ENCODE data around the gene SLC23A2.
A peak's percentile ranks its signal among the peaks of the same experiment; 100 is the strongest.
"Not testable (repeated sequence)": the region's sequence is repeated elsewhere in the genome, so short reads cannot be mapped to it uniquely, and the experiment has no call there.

SLC23A2 gene

DNA sequence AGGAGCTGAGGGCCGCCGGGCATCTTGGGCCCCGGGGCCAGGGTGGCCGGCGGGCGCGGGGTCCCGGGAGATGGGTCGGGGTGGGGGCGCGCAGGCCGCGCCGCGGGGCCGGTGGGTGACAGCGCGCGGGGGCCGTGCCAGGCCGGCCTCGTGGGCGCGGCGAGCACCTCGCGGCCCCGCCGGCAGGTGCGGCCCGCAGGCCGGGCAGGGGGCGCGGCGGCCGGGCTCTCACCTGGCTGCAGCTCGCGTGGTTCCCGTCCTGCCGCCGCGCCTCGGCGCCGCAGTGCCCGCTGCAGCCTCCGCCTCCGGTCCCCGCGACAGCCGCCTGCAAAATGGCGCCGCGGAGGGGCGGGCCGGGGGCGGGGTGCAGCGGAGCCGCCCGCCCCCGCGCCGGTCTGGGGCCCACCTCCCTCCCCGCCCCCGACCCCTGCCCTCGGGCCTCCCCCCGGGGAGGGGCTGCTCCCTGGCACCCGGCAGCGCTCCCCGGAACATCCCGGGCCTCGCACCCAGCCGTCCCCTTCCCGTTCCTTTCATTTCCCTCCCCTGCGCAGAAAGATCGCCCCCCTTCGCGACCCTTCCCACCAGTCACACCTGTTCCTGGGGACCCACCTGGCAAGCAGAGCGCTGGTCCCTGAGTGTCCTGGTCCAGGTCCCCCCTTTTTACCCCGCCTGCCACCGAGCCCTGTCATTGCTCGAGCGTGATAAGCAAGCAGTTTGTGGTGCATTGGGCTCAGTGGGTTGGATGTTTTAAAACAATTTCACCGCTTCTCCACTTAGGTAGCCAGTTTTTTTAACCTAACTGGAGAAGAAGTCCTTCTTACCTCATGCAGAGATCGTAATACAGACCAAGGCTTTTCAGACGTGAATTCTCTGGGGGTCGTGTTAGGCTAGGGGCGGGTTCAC, at the start of gene SLC23A2:
Gene SLC23A2 (minus strand): TSS at position 337 of the 903 bp plus-strand sequence. CDS start 68,948 bp downstream, outside the sequence.
- peak; percentile 58 for DNase-seq

DNA sequence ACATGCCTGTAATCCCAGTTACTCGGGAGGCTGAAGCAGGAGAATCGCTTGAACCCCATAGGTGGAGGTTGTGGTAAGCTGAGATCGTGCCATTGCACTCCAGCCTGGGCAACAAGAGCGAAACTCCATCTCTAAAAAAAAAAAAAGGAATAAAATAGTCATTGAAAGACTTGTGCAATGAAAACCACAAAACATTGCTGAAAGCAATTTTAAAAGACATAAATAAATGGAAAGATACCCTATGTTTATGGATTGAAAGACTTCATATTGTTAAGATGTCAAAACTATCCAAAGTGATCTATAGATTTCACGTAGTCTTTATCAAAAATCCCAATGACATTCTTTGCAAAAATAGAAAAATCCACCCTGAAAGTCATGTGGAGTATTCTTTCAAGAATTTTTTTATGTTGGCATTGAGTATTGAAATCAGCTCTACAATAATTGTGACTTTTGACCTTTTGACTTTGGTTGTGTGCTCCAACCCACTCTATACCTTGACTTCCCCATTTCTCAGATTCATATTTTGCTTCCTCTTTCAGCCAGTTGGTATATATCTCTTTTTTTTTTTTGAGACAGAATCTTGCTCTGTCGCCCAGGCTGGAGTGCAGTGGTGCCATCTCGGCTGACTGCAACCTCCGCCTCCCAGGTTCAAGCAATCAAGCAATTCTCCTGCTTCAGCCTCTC, 45.5 kb upstream of the SLC23A2 start:
- DNase-seq: no peak

DNA sequence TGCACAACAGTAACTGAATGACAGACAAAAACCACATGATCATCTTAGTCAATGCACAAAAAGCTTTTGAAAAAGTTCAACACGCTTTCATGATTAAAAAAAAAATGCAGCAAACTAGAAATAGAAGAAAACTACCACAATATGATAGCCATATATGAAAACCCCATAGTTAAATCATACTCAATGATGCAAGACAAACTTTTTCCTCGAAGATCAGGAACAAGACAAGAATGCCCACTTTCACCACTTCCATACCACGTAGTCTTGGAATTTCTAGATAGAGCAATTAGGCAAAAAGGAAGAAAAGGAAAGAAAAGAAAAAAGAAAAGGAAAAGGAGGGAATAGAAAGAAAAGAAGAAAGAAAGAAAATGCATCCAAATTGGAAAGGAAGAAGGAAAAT, 44.6 kb upstream of the SLC23A2 start:
- no peak for DNase-seq

DNA sequence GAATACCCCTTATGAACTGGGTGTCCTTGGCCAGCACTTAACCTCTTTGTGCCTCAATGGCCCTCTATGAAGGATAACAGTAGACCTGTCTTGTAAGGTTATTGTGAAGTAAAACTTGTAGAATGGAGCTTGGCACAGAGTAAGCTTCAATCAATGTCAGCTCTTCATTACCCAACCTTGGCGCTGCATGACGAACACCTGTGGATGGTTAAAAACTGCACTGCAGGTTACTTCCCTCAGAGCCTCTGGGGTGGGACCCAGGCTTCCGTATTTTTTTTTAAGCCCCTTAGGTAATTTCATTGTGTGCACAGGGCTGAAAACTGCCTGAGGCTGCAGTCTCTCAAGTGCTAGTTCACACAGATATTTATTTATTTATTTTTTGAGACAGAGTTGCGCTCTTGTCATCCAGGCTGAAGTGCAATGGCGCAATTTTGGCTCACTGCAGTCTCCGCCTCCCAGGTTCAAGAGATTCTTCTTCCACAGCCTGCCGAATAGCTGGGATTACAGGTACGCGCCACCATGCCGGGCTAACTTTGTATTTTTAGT, 42.8 kb upstream of the SLC23A2 start:
- no peak for DNase-seq

DNA sequence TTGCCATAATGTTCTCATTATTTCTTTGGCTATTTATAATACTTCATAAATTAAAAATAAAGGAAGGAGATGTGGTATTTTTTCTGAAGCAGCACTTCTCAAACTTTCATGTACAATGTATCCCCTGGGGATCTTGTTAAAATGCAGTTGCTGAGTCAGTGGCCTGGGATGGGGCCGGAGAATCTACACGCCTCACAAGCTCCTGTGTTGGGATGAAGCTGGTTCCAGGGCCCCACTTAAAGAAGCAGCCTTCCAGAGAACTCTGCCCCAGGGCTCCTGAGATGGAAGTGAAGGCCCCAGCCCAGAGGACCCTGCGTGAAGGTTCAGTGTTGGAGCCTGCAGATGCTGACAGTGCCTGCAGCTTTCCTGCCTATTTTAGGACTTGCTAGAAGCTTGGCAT, 40.1 kb upstream of the SLC23A2 start:
- DNase-seq: no peak

DNA sequence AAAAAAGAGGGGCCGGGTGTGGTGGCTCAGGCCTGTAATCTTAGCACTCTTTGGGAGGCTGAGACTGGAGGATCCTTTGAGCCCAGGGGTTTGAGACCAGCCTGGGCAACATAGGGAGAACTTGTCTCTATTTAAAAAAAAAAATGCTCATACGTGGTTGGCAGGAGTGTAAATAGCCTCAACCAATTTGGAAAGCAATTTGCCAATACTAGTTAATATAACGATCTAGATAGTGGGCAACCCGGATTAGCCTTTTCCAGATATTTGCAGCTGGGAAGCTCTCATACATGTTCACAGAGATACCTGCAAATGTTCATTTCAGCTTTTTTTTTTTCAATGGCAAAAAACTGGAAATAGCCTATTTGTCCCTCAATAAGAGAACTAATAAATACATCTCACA, 39.0 kb upstream of the SLC23A2 start:
- no peak for DNase-seq

DNA sequence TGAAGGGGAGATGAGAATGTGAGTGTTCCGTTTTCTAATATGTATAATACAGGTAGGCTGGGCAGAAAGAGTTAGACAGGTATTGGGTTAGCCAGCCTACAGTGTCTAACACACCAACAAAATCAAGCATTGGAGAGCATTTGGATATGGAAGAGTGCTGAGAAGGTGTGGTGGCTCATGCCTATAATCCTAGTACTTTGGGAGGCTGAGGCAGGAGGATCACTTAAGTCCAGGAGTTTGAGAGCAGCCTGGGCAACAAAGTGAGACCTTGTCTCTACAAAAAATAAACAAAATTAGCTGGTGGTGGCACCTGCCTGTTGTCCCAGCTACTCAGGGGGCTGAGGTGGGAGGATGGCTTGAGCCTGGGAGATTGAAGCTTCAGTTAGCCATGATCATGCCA, 38.6 kb upstream of the SLC23A2 start:
- DNase-seq: no peak

DNA sequence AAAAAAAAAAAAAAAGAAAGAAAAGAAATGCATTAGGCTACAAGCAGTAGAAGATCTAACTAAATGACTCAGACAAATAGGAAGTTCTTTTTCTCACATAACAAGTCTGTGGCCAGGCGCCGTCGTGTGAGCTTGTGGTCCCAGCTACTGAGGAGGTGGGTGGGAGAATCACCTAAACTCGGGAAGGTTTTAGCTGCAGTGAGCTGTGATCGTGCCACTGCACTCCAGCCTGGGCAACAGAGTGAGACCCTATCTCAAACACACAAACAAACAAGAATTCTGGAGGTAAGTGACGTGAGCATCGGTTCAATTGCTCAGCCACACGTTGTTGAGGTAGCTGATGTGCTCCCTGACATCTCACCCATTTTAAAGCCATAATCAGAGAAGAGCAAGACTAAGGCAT, 37.9 kb upstream of the SLC23A2 start:
- peak; percentile 37 for DNase-seq

DNA sequence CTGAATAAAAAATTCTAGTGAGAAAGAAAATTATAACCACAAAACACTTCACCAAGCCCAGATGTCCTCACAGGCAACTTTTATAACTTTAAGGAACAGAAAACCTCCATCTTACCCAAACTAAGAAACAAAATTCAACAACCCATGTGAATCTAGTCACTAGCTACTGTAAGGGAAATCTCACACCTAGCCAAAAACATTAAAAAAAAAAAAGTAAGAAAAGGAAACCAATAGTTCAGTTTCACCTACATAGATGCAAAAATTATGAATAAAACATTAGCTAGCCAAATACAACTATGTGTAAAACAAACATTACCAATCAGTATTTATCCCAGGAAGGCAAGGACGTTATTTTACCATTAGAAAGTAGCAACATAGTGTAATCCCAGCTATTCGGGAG, 35.5 kb upstream of the SLC23A2 start:
- DNase-seq: no peak

DNA sequence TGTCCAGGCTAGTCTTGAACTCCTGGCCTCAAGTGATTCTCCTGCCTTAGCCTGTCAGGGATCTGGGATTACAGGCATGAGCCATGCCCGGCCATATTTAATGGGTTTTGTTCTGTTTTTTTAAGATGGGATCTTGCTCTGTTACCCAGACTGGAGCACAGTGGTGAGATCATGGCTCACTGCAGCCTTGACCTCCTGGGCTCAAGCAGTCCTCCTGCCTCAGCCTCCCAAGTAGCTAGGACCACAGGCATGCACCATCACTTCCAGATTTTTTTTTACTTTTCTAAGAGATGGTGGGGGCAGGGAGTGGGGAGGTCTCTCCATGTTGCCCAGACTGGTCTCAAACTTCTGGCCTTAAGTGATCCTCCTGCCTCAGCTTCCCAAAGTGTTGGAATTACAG, 34.2 kb upstream of the SLC23A2 start:
- not testable (repeated sequence) for DNase-seq

DNA sequence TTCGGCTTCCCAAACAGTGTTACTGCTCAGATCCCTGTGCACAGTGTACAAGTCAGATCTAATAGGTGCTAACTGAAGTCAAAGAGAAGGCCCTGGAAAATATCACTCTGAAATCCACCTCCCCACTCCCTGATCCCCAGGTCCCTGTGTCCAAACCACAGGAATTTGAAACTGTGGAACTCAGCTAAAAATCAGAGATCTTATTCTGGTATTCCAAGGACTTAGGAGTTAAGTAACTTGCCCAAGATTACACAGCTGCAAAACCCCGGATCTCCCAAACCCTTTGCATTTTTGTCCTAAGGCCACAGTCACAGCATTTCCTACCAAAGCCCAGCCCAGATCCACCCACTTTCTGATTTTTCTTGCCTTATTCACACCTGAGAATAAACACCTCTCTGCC, 32.3 kb upstream of the SLC23A2 start:
- DNase-seq: no peak

DNA sequence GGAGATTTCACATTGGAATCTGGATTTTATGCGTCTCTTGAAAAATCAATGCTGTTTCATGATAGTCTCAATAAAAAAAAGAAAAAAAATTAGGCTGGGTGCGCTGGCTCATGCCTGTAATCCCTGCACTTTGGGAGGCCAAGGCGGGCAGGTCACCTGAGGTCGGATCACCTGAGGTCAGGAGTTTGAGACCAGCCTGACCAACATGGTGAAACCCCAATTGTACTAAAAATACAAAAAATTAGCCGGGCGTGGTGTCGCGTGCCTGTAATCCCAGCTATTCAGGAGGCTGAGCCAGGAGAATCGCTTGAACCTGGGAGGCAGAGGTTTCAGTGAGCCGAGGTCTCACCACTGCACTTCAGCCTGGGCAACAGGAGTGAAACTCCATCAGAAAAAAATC, 30.4 kb upstream of the SLC23A2 start:
- DNase-seq: not testable (repeated sequence)

DNA sequence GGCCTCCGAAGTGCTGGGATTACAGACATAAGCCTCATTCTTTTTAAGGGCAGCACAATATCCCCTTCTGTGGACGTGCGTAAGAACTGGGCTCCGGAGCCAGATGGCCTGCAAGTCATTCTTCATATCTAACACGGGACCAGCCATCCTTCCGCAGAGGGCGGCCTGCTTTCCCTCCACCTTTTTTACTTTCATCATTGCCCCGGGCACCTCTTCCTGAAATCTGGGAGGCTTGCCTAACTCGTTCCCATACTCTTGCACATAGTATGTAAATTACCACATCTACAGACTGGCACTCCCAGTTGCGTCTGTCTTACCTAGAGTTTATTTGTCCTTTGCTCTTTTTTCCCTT, 29.9 kb upstream of the SLC23A2 start:
- no peak for DNase-seq

DNA sequence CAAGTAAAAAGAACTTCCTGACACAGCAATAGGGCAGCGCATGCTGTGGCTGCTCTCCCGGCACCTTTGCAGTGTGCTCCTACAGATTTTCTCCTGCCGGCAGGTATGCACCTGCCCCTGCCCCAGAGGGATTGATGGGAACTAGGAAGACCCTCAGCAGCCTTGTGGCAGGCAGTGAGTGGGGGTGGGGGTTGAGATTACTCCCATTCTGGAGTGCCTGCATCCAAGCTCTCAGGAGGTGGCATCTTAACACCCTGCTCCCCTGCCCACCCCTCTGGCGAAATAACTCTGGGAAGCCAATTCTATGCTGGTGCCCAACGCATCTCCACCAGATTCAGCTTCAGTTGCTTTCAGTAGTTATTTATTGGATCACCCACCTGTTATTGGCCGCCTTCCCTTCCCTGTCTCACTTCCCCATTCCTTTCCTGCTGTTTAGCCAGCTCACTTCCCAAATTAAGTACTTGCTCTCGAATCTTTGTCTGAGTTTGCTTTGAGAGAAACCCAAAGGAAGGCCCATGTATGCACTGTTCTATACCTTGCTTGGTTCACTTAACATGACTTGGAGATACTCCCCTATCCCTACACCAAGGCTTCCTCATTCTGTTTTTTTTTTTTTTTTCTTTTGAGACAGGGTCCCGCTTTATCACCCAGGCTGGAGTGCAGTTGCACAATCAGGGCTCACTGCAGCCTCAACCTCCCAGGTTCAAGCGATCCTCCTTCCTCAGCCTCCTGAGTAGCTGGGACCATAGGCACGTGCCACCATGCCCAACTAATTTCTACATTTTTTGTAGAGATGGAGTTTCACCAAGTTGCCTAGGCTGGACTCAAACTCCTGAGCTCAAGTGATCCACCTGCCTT, 29.3 kb upstream of the SLC23A2 start:
- DNase-seq: no peak

DNA sequence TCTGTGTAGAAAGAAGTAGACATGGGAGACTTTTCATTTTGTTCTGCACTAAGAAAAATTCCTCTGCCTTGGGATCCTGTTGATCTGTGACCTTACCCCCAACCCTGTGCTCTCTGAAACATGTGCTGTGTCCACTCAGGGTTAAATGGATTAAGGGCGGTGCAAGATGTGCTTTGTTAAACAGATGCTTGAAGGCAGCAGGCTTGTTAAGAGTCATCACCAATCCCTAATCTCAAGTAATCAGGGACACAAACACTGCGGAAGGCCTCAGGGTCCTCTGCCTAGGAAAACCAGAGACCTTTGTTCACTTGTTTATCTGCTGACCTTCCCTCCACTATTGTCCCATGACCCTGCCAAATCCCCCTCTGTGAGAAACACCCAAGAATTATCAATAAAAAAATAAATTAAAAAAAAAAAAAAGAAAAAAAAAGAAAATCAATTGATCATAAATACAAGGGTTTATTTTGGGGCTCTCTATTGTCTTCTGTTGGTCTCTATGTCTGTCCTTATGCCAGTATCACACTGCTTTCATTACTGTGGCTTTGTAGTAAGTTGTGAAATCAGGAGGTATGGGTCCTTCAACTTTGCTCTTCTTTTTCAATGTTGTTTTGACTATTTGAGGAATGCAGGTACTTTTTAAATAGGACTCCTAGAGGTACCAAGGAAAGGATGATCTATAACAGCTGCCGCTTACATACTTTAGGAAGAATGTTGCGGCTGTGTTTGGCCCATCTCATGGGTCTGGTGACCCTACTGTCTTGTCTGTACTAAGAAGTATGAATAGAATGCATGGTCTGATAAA, 27.1 kb upstream of the SLC23A2 start:
- not testable (repeated sequence) for DNase-seq

DNA sequence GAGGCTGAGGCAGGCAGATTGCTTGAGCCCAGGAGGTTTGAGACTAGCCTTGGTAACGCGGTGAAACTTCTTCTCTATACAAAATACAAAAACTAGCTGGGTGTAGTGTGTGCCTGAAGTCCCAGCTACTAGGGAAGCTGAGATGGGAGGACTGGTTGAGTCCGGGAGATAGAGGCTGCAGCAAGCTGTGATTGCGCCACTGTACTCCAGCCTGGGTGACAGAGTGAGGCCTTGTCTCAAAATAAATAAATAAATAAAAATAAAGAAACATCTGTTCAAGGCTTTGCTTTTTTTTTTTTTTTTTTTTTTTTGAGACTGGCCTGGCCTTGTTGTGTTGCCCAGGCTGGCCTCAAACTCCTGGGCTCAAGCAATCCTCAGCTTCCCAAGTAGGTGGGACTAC, 23.7 kb upstream of the SLC23A2 start:
- no peak for DNase-seq

DNA sequence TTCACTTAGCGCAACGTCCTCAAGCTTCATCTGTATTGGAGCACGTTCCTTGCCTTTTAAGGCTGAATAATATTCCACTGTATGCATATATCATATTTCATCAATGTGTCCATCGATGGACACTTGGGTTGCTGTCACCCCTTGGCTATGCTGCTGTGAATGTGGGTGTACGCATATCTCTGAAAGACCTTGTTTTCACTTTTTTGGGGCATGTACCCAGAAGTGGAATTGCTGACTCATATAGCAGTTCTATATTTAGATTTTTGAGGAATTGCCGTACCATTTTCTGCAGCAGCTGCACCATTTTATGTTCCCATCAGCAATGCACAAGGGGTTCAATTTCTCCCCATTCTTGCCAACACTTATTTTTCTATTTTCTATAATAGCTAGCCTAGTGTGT, 22.8 kb upstream of the SLC23A2 start:
- no peak for DNase-seq

DNA sequence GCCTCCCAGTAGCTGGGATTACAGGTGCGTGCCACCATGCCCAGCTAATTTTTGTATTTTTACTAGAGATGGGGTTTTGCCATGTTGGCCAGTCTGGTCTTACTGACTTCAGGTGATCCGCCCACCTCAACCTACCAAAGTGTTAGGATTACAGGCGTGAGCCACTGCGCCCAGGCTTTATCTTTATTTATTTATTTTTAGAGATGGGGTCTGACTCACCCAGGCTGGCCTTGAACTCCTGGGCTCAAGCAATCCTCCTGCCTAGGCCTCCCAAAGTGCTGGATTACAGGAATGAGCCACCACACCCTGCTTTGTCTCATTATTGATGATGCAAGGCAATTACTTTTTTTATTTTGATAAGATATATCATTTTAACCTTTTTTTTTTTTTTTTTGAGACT, 21.9 kb upstream of the SLC23A2 start:
- not testable (repeated sequence) for DNase-seq

DNA sequence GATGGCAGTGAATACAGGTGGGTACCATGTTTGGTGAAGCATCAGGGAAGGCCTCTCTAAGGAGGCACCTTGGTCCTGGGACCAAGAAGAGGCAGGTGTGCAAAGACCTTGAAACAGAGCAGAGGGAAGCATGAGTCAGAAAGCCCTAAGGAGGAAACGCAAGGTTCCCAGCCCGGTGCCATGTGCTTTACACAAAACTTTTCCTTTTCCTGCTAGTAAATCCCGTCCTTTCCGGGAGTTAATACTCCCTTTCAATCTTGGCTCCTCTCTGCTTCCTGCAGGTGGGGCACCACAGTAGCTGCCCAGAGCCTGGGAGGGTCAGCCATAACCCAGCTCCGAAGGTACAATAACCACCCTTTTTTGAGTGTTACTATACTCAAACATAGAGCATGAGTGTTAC, 19.4 kb upstream of the SLC23A2 start:
- DNase-seq: no peak

DNA sequence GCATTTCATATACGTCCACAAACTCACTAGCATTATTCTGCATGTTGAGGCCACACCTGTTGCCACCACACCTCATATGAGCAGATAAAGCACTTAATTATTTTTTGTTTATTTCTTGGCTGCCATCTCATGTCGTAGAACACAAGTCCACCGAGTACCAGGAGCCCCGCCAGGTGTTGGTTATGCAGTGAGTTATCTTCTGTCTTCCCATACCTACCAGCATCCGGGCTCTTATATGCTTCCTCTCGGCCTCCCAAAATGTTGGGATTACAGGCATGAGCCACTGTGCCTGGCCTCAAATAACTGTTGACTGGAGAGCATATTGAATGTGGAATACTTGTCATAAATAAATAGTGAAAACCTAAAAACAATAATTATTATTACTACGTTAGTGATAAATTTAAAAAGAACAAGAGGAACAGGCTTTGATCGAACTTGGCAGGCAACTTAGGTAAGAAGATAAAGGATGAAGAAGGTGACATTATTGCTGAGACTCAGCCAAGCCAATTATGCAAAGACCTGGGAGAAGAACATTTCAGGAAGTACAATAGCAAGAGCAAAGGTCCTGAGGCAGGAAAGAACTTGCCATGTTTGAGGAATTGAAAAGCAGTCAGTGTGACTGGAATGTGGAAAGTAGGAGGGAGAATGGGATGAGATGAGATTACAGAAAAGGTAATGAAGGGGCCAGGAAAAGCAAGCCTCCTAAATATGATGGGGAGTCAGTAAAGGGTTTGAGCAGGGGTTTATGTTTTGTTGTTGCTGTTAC, 12.6 kb upstream of the SLC23A2 start:
- no peak for DNase-seq

DNA sequence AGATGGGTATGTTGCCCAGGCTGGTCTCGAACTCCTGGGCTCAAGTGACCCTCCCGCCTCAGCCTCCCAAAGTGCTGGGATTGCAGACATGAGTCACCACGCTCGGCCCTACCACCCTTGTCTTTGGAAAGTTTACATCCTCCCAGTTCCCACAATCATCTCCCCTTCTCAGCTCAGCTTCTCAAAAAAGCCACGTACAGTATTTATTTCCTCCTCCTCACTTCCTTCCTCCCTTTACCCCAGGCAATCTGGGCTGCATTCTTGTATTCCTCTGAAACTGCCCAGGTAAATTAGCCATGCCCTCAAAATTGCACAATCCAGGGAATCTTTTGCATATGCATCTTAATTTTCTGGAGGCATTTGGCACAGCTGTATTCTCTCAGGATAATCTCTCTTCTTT, 7.4 kb upstream of the SLC23A2 start:
- DNase-seq: no peak

DNA sequence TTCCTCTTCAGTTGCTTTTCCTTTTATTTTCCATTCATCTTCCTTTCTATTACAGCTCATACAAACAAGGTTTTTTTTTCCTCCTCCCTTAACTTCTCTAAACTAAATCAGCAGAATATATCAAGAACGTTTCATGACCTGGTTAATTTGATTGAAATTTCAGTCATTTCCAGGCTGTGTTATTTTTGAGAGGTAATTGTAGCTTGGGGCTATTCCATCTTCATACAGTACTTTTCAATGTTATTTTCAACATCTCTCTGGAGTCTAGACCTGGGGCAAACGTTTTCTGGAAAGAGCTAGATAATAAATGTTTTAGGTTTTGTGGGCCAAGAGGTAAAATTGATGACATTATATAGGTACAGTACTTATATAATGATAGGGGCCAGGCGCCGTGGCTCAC, 4.0 kb upstream of the SLC23A2 start:
- DNase-seq: no peak

Measured in activated CD4-positive, alpha-beta T cell treated with anti-CD3 and anti-CD28 coated beads for 48 hours (primary cell).